GM12878 (cell line): Measurements from ENCODE around the gene ANKRD55. TPM values are rescaled to one million over a fixed set of nuclear protein-coding genes. Genes with fewer than 3 reads are reported as not detected.
"Not testable (repeated sequence)": the region's sequence is repeated elsewhere in the genome, so short reads cannot be mapped to it uniquely, and the experiment has no call there.

Experiments
- ATAC-seq: fragments of 200-7000 bp; cut with Tn5 transposase; 3 replicates; pipeline ENCODE4 v1.9.1; 2020; ENCODE audit warnings: mild to moderate bottlenecking, moderate library complexity
- BruUV-seq: library from RNA; stranded (reverse); fragments of 400-500 nt; replicated peaks from 2 replicates; lab custom pipeline; 2021; lab: Mats Ljungman, UMichigan
- CTCF ChIA-PET: fragments of 300-600 bp; sonication (Branson Sonifier 250); formaldehyde crosslinking; extraction: SDS; loops from one replicate; lab custom pipeline; 2021; ENCODE audit warnings: inconsistent platforms; lab: Yijun Ruan, JAX
- POLR2A ChIA-PET: fragments of 350-600 bp; formaldehyde crosslinking; extraction: SDS; loops from one replicate; lab custom pipeline; 2021; ENCODE audit warnings: inconsistent platforms; lab: Charles Lee
- RAD21 ChIA-PET: fragments of 300-600 bp; sonication (Branson Sonifier 250); formaldehyde crosslinking; loops from one replicate; lab custom pipeline; 2023; ENCODE audit warnings: antibody characterized with exemption; ENCODE audit not compliant: unreplicated experiment; lab: Charles Lee
- SMC1A ChIA-PET: fragments of 300-600 bp; sonication (Branson Sonifier 250); formaldehyde crosslinking; loops from one replicate; lab custom pipeline; 2023; ENCODE audit not compliant: unreplicated experiment, uncharacterized antibody; lab: Charles Lee
- DNase-seq: peaks from one replicate; pipeline ENCODE4 v3.0.0-alpha.2; 2011; ENCODE audit warnings: low read depth, low spot score
- FAIRE-seq: peaks from 3 replicates; lab custom pipeline; 2011; peaks lifted over from hg19 to GRCh38; lab: Jason Lieb, UNC
- H2AFZ ChIP-seq: 2 replicates; pipeline ENCODE4 v1.6.0; 2011; ENCODE audit warnings: low read depth, low read length, control low read depth; ENCODE audit not compliant: control insufficient read depth
- H3K27ac ChIP-seq: 2 replicates; pipeline ENCODE4 v1.5.1; 2011; ENCODE audit warnings: control low read depth; ENCODE audit not compliant: control insufficient read depth, insufficient read depth
- H3K27me3 ChIP-seq, 2 experiments: replicated peaks in 1 of 2; 2 replicates each; pipeline versions ENCODE4 v1.6.0 to v1.6.1; 2011; ENCODE audit warnings: low read length in 1 of 2; ENCODE audit not compliant: control insufficient read depth in 2 of 2, insufficient read depth in 2 of 2
- H3K36me3 ChIP-seq, 2 experiments: 2 replicates each; pipeline ENCODE4 v1.5.1; 2011; ENCODE audit warnings: low read length in 1 of 2; ENCODE audit not compliant: control insufficient read depth in 2 of 2, insufficient read depth in 2 of 2
- H3K4me1 ChIP-seq: 2 replicates; pipeline ENCODE4 v1.6.1; 2011; ENCODE audit warnings: mild to moderate bottlenecking, low read length, moderate library complexity, mixed read lengths; ENCODE audit not compliant: control insufficient read depth, insufficient read depth
- H3K4me2 ChIP-seq: 2 replicates; pipeline ENCODE4 v1.6.0; 2011; ENCODE audit warnings: control low read depth; ENCODE audit not compliant: control insufficient read depth, insufficient read depth
- H3K4me3 ChIP-seq: fragments of 200-600 bp; sonication (generic); 2 replicates; pipeline ENCODE4 v1.5.1; 2016
- H3K79me2 ChIP-seq: 2 replicates; pipeline ENCODE4 v1.6.0; 2011; ENCODE audit warnings: low read length; ENCODE audit not compliant: control insufficient read depth, insufficient read depth
- H3K9ac ChIP-seq: 2 replicates; pipeline ENCODE4 v1.8.0; 2011; ENCODE audit warnings: low read length, control low read depth, mixed read lengths; ENCODE audit not compliant: control insufficient read depth, insufficient read depth
- H3K9me3 ChIP-seq: replicated peaks from 3 replicates; pipeline ENCODE4 v1.5.1; 2011; ENCODE audit warnings: mild to moderate bottlenecking, low read length; ENCODE audit not compliant: control insufficient read depth, insufficient read depth
- H4K20me1 ChIP-seq: 2 replicates; pipeline ENCODE4 v1.6.0; 2011; ENCODE audit not compliant: control insufficient read depth, insufficient read depth
- HDAC6 ChIP-seq: fragments of 200-600 bp; sonication (generic); IDR thresholded peaks from one replicate; pipeline ENCODE4 v1.8.0; 2017; ENCODE audit warnings: antibody characterized with exemption; ENCODE audit not compliant: unreplicated experiment
- NR2C2 ChIP-seq: IDR thresholded peaks from 2 replicates; pipeline ENCODE4 v1.6.1; 2011; ENCODE audit warnings: borderline replicate concordance, low read depth; ENCODE audit not compliant: control insufficient read depth, insufficient read length
- RAD21 ChIP-seq: IDR thresholded peaks from 2 replicates; pipeline ENCODE4 v1.6.1; 2011; ENCODE audit warnings: mild to moderate bottlenecking, low read depth, low read length, moderate library complexity; ENCODE audit not compliant: insufficient read depth
- RUNX3 ChIP-seq: IDR thresholded peaks from 2 replicates; pipeline ENCODE4 v1.6.1; 2012; ENCODE audit warnings: low read length, inconsistent platforms
- WGBS: methylation state at CpG from one replicate; pipeline ENCODE4 v1.1.6; 2016; ENCODE audit warnings: low lambda C conversion rate; ENCODE audit not compliant: insufficient replicate concordance, insufficient coverage; ENCODE audit errors: missing lambda C conversion rate; 5-methylcytosine and 5-hydroxymethylcytosine counted together
- in situ Hi-C: fragments of 300-500 bp; cut with MboI; formaldehyde crosslinking; loops from 9 replicates; pipeline ENCODE4 v1.14.3; 2018; ENCODE audit warnings: mixed read lengths
- intact Hi-C: fragments of 100-400 bp; cut with micrococcal nuclease; formaldehyde crosslinking; loops from one replicate; pipeline ENCODE4 v1.14.2; 2022; ENCODE audit not compliant: unreplicated experiment
- polyA plus RNA-seq, 11 experiments: library from polyadenylated mRNA; depleted of rRNA in 4 of 11; unstranded in 6 of 11; stranded (reverse) in 5 of 11; fragments of >200 nt; fragmentation: Nextera tagmentation in 4 of 11; fragmentation: Illumina TruSeq in 1 of 11; extraction: Ambion mirVana in 4 of 11; extraction: Trizol in 1 of 11; gene quantifications; 1 replicate in 1 of 11; 2 replicates in 10 of 11; pipeline versions ENCODE4 v1.2.1 to v1.2.3, GENCODE V29; 2011 to 2016; ENCODE audit warnings: inconsistent platforms in 2 of 11, missing spikeins in 2 of 11, low read depth in 1 of 11
- total RNA-seq, 4 experiments: library from RNA; depleted of rRNA in 3 of 4; stranded (reverse); fragments of >200 nt in 3 of 4; fragmentation: Illumina TruSeq in 1 of 4; extraction: Trizol in 1 of 4; gene quantifications; 2 replicates each; pipeline versions ENCODE4 v1.2.1 to v1.2.3, GENCODE V29; 2013 to 2021

The ANKRD55 gene
- total and polyA plus RNA-seq, 10 of the 15 experiments (the other 5 are each of a cell fraction or from before 2014, with no cell fraction given): 0.04 TPM; not detected in 9

DNA sequence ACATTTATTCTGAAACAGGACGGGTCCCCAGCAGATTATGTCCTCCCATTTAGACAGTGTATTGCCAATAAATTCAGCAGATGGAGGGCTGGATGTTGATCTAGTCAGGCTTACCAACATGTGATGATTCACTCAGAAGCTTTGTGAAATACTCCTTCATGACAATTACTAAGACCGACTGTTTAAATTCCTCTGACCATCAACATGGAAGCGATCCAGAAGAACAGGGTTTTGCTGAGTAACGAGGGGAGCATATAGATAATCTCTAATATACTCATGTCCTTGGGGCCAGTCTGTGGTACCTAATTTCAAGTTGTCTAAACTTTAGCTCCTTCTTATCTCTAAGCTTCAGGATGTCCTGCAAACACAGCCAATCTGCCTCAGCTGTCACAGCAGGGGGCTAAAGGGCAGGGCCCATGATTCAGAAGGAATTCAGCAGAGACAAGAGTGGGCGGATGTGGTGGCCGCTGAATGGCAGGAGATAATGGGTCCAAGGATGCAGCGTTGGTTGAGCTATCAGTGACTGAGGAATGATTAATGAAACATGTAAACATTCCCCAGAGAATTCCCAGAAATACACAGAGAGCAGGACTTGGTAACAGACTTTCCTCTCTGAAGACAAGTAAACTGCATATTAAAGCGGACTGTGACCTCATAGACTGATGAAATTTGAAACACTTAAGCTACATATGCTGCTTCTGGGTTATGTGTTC is 109.4 kb downstream of the ANKRD55 start:
- DNase-seq: no peak
- H2AFZ ChIP-seq: no peak overlapping the region
- H3K9me3 ChIP-seq: no peaks in the 10 kb centered on the region
- ChIA-PET POLR2A (interaction anchor here (0.5 kb wide), 1 partner anchor 162 kb away, joined by 3 read pairs; no protein-coding TSS in a partner anchor), RAD21 (no interaction called here), SMC1A (interaction anchor here (0.8 to 1.7 kb wide), 3 partner anchors 10 to 29 kb away, joined by 4 to 6 read pairs (median 4); no protein-coding TSS in a partner anchor), CTCF (interaction anchor here (1.1 kb wide), 1 partner anchor 9 kb away, joined by 3 read pairs; no protein-coding TSS in a partner anchor)
- intact Hi-C loops: no loop called here
- H3K36me3 ChIP-seq: no peaks in the 10 kb centered on the region
- WGBS: 50% methylated on average over 8 of the region's 8 CpGs
- H3K4me2 ChIP-seq: no peak overlapping the region
- no TSS peak for BruUV-seq
- H3K9ac ChIP-seq: no peak overlapping the region
- TF ChIP-seq RUNX3: no peak
- no peak for TF ChIP-seq RAD21
- TF ChIP-seq NR2C2: no peak
- TF ChIP-seq HDAC6: no peak
- H3K4me3 ChIP-seq: no peak overlapping the region
- H3K4me1 ChIP-seq: no peaks in the 10 kb centered on the region
- FAIRE-seq: no peak
- no peaks in the 10 kb centered on the region for H3K79me2 ChIP-seq
- no peaks in the 10 kb centered on the region for H4K20me1 ChIP-seq
- in situ Hi-C loops: no loop called here
- ATAC-seq: no peak
- no peaks in the 10 kb centered on the region for H3K27me3 ChIP-seq
- H3K27ac ChIP-seq: no peak overlapping the region

DNA sequence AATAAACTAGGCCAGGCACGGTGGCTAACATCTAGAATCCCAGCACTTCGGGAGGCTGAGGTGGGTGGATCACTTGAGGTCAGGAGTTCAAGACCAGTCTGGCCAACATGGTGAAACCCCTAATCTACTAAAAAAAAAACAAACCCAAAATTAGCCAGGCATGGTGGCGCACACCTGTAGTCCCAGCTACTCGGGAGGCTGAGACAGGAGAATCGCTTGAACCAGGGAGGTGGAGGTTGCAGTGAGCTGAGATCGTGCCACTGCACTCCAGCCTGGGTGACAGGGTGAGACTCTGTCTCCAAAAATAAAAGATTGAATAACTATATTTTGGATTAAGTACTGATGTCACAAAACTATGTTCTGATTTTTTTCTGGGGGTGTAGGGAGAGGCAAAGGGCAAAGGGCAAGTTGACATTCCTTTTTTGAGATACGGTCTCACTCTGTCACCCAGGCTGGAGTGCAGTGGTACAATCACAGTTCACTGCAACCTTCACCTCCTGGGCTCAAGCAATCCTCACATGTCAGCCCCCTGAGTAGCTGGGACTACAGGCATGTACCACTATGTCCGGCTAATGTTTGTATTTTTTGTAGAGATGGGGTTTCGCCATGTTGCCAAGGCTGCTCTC is 110.7 kb downstream of the ANKRD55 start:
- H2AFZ ChIP-seq, CTCF ChIA-PET, H4K20me1 ChIP-seq, in situ Hi-C loops, H3K27ac ChIP-seq, H3K4me2 ChIP-seq, H3K4me1 ChIP-seq, H3K9me3 ChIP-seq, RAD21 ChIA-PET, SMC1A ChIA-PET, BruUV-seq, intact Hi-C loops, H3K79me2 ChIP-seq, H3K36me3 ChIP-seq, H3K27me3 ChIP-seq, DNase-seq, H3K4me3 ChIP-seq, POLR2A ChIA-PET, ATAC-seq, H3K9ac ChIP-seq, FAIRE-seq: not testable (repeated sequence)
- WGBS: 70% methylated on average over 9 of the region's 9 CpGs
